Left kidney (tissue), 2 donors: ENCODE results near the gene MYCBPAP. TPM values are rescaled to one million over a fixed set of nuclear protein-coding genes. Genes with fewer than 3 reads are reported as not detected.
A peak's percentile ranks its signal among the peaks of the same experiment; 100 is the strongest.

Experiments used
- DNase-seq: peaks from one replicate; pipeline ENCODE4 v3.0.0-alpha.2; 2013
- polyA plus RNA-seq: library from polyadenylated mRNA; unstranded; fragments of 120-200 nt; gene quantifications from one replicate; pipeline ENCODE4 v1.2.1, GENCODE V29; 2013; ENCODE audit not compliant: insufficient read length

The MYCBPAP gene
- polyA plus RNA-seq, 1 donor, result 3.0 TPM

DNA sequence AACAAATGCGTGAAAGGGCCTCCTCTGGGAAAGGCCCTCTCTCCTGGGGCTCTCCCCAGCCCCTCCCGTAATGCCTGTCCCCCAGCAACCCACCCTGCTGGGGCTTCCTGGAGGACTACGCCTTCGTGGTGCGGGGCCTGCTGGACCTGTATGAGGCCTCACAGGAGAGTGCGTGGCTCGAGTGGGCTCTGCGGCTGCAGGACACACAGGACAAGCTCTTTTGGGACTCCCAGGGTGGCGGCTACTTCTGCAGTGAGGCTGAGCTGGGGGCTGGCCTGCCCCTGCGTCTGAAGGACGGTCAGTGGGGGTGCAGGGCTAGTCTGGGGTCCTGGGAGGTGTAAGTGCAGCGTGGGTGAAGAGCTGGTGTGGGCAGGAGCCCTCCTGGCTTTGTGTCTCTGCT lies 43.6 kb downstream of the MYCBPAP start:
- no peak for DNase-seq

DNA sequence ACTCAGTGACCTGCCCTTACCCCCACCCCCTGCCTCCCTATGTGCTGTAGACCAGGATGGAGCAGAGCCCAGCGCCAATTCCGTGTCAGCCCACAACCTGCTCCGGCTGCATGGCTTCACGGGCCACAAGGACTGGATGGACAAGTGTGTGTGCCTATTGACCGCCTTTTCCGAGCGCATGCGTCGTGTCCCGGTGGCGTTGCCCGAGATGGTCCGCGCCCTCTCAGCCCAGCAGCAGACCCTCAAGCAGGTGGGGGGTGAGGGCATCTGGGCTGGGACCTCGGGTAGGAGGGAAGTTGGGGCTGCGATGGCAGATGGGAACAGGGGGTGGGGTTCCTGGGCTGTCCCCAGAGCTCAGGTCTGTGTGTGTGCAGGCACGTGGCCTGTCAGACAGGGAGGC lies 46.0 kb downstream of the MYCBPAP start:
- DNase-seq, result no peak

DNA sequence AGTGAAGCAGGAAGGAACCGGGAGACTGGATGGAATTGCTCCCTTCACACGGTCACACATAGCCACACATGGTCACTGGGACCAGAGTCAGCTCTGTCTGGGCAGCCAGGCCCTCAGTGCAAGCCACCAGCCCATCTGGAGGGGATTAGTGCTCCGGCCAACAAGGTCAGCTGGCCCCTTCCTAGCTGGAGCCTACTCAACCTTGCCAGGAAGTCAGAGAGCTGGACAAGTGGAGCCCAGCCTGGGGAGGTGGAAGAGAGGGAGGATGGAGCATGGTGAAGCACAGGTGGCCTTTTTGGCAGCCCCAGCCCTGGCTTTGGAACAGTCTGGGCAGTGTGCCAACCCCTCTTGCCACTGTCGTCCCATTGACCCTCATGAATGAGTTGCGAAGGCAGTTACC lies 48.6 kb downstream of the MYCBPAP start:
- no peak for DNase-seq

DNA sequence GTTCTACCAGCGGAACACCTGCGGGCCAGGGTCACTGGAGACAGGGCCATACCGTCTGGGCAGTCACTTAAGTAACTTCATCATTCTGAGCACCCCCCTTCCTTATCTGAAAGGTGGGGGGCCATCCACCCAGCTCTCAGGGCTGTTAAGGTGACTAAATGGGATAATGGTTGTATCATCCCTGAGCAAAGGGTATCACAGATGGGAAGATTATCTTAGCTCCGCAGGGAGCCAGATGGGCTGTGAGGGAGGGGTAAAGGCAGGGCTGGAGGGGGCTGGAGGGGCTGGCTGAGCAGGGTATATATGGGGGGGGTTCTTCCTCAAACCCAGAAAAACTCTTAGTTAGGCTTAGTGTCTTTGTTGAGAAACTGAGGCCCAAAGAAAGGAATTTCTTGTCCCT lies 49.4 kb downstream of the MYCBPAP start:
- DNase-seq, result no peak

DNA sequence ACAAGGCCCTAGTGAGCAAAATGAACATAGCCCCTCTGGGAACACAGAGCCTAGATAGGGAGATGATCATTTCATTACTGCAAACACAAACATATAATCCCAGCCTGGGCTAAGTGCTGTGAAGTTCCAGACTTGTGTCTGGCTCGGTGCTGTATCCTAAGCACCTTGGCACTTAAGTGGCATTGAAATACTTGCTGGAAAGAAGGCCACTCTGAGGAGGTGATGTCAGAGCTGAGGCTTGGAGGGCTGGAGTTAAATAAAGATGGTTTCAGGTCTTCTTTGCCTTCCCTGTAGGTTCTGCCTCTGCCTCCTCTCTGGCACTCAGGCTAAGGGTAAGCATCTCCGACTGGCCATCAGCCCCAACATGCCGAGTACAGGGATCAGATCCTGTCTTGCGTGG lies 49.9 kb downstream of the MYCBPAP start:
- DNase-seq, result no peak

DNA sequence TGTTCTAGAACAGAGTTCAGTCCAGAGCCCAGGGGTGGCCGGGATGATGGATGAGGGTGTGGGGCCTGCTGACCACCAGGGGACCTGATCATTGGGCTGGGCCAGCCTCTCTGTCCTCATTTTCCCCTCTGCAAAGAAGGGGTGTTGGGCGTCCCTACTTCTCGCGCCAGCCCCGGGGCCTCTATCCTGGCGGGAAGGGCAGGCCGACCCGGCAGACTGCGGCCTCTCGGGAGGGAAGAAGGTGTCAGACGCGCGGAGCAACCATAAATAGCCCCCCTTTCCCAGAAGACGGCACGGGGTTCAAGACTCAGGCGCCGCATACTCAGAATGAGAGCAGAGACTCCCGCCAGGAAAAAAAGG lies 50.3 kb downstream of the MYCBPAP start:
- no peak for DNase-seq

DNA sequence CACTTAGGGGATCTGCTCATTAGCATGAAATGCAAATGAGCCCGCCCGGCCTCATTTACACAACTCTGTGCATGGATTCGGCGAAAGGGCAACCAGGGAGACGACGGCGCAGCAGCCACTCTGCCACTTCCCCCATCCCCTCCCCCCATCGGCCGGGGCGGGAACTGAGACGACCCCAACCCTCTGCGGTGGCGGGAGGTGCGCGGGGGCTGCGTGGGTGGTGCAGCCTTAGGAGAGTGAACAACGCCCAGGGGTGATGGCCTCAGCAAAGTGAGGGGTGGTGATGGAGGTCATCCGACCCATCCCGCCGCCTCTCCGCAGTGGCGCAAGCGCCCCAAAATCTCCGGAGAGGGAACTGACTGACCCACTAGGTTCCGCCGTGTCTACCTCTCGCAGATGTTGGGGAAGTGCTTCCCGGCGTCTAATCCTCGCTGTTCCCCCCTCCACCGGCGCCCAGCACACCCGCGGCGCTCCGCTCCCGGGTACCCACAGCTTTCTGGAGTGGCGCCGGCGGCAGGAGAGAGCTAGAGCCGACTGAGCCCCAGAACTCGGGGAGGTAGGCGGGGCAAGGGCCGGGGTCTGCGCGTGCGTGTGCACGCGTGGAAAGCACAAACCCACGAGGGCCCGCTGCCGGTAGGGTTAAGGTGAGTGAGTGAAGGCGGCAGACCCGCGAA lies 50.8 kb downstream of the MYCBPAP start:
- no peak for DNase-seq

DNA sequence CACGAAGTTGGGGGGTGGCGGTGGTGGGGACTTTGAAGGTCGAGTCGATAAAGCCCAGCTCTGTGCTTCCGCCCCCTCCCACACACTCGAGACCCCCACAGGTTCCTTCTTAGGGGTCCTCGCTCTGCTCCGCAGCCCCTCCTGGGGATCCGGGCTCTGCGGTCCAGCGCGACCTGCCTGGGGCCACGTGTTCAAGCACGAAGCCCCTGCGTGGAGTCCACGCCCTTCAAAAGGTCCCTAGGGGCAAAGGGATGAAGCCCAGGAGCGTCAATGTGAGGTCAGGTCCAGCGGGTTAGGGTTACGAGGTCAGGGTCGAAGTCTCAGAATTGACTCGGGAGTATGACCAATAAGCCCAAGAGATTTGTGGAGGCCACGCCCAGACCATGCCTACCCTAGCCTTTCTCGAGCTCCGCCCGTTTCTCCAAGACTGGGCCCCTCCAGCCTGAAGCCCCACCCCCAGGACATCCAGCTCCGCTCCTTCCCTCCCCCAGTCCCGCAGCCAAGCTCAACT lies 51.5 kb downstream of the MYCBPAP start:
- DNase-seq, result no peak

DNA sequence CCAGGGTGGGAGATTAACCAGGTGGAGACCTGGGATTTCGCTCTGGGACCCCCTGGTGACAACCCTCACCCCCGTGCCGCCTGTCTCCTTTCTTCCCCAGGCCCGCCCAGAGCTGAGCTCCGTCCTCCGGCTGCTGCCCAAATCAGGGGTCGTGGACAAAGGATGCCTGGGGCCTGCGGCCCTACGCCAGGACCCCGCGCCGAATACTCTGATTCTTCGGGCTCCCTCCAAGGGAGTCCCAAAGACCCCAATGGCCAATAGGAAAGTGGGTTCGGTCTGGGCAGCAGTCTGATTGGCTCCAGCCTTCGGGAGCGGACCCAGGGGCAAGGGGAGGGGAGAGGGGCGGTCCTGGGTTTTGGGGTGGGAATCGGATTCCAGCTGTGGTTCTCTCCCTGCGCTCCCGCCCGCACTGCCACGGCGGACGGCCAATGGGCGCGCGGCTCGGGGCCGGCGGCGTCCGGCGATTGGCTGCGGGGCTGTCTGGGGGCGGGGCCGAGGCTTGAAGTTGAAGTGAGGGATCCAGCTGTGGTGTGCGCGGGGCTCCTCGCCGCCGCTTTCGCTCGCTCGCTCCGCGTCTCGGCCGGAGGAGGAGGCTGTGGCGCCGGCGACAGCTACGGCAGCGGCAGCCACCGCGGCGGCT lies 52.1 kb downstream of the MYCBPAP start, which contains the start of gene CACNA1G:
CACNA1G (plus strand) TSS at position 531 of the 640 bp plus-strand sequence. CDS start 745 bp downstream, outside the sequence.
- peak; percentile 93 for DNase-seq

DNA sequence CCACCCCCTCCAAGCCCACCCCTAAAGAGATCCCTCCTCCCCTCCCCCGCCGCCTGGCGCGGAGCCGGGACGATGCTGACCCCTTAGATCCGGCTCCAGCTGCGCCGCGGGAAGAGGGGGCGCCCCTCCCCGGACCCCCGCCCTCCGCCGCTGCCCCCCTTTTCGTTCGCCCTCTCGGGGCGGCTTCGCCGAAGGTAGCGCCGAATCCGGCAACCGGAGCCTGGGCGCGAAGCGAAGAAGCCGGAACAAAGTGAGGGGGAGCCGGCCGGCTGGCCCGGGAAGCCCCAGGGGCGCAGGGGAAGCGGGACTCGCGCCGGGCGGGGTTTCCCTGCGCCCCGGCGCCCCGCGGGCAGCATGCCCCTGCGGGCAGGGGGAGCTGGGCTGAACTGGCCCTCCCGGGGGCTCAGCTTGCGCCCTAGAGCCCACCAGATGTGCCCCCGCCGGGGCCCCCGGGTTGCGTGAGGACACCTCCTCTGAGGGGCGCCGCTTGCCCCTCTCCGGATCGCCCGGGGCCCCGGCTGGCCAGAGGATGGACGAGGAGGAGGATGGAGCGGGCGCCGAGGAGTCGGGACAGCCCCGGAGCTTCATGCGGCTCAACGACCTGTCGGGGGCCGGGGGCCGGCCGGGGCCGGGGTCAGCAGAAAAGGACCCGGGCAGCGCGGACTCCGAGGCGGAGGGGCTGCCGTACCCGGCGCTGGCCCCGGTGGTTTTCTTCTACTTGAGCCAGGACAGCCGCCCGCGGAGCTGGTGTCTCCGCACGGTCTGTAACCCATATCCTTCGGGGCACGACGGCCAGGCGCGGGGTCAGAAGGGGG lies 52.9 kb downstream of the MYCBPAP start:
- no peak for DNase-seq

DNA sequence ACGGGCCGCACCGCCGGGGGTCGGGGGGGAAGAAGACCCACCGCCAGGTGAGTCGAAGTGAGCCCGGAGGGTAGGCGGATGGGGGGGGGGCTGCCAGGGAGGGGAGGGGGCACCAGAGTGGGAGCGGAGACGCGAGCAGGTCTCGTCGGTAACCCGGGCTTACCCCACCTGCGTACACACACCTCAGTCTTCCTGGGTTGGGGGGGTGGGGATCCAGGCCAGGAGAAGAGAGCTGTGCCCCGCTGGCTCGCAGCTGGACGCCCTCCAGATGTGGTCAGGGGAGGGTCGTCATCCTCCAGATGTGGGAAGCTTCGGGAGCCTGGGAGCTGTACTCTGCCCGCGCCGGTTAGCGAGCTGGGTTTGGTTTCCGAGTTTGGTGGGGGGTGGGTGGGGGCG lies 53.5 kb downstream of the MYCBPAP start:
- DNase-seq, result no peak

DNA sequence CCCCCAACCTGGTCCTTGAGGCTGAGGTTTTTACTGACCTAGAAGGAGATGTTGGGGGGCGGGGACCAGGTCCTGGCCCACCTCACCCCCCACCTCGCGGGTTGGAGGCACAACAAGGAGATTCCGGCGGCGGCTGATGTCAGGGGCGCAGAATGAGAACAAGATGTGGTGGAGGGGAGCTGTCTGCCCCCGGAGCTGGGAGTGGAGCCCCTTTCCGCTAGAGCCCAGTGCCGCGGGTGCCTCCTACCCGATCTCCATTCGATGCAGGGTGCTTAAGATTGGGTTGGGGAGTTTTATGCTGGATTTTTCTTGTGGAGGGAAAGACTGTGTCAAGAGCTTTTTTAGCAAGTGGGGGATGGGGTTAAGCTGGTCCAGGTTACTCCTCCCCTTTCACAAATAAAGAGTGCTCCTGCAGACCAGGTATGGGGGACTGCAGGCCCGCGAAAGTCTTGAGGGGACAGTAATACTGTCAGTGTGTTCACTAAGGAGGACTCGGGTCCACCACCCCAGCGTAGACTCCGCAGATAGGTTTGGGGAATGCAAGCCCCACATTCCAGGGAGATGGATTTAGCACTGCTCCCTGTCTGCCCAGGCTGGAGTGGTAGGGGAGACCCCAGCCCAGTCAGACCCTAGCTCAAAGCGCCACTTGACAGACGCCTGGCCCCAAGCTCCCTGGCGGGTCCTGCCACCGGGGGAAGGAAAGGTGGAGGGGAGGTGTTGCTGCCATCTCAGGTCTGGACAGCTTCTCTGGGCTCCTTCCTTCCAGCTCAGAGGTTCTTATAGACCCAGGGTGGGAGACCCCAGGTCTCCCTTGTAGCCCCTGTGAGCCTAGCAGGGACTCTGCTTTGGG lies 54.2 kb downstream of the MYCBPAP start:
- no peak for DNase-seq

DNA sequence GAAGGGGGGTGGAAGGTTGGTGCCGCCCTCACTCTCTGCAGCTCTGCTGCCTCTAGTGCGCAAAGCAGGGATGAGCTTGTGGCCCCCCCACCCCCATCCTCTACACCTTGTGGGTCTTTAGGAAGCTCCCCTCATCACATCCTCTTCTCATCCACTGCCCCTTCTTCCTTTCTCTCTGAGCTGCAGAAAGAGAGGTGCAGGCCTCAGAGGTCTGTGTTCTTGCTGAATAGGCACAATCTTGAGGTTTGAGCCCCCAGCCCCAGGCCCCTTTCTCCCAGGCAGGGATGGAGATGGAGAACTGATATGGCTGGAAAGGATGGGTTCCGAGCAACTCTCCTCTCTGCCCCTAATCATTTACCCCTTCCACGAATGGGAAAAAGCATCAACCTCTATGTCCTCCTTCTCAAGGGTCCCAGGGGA lies 54.9 kb downstream of the MYCBPAP start:
- DNase-seq, result no peak

DNA sequence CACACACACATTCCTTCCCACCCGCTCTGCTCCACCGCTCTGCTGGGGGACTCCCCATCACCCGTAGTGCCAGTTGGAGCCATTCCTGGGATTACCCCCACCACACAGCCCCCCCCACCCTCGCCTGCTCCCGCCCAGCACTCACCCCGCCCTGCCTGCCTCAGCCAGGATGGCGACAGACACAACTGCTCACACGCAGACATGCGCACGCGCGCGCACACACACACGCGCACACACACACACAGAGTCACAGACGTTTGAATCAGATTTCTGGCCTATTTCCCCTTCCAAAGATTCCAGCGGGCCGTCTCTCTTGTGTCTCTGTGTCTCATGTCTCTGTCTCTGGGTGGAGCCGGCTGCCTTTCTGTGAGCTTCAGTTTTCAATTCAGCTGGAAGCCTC lies 56.7 kb downstream of the MYCBPAP start:
- DNase-seq, result no peak

DNA sequence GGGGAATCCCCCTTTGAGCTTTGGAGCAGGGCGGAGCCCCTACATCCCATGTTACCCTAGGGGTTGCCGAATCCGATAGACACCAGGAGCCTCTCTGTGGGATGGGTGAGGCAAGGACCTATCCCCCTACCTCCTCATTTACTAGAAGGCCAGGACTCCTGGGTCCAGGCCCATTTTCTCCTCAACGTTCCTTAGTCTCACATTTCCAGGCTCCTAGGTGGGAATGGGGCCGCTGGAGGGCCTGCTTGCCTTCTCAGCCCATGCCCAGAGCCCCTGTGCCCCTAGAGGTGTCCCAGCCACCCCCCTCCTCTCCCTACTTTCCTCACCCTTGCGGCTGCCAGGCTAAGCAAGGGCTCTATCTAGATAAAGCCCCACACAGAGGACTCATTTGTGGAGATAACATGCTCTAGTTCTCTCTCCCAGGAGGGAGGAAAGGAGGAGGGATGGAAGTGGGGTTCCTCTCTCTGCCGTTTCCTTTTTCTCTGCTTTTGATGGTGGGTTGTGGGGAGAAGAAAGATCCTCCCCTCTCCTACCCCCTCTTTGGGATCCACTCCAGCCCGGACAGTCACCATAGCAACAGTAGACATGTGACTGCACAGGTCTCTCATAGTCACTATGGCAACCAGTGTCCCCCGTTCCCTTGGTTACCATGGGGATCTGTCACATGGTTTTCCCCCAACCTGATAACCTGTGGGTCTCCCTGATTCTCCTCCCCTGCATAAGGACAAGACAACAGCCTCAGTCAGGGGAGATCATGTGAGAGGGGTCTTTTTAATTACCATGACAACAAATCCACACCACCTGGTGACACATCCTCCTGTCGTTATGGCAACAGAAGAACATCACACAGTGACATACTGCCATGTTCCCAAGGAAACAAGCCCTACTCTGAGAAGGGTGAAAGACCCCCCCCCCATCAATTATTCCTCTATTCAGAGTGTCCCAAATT lies 57.4 kb downstream of the MYCBPAP start:
- no peak for DNase-seq

DNA sequence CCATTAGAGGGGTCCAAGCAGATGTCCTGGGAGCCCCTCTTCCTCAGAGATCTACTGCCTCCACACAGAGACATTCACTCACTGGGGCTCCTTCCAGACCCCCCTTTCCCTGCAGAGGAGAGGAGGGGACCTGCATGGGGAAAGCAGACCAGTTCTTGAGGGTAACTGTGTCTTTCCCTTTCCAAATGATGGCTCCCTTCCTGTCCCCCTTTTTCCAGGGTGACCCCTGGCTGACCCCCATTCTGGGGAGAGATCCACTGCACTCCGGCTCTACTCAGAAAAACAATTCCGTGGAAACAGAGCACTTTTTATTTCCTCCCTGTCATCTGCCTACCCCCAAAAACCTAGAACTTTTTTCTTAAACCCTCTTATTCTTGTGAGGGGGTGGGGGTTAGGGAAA lies 58.6 kb downstream of the MYCBPAP start:
- DNase-seq, result no peak

DNA sequence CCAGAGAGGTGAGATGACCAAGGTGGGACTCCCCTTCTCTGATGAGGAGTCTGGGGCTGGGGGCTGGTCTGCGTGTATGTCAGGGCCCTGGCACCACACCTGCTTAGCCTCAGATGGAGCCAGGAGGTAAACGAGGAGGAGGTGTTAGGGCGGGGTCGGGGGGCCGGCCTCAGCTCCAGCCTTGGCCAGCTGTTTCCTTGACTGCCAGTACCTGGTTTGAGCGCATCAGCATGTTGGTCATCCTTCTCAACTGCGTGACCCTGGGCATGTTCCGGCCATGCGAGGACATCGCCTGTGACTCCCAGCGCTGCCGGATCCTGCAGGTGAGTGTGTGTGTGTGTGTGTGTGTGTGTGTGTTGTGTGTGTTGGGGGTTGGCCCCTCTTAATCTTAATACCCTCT lies 60.4 kb downstream of the MYCBPAP start:
- no peak for DNase-seq

DNA sequence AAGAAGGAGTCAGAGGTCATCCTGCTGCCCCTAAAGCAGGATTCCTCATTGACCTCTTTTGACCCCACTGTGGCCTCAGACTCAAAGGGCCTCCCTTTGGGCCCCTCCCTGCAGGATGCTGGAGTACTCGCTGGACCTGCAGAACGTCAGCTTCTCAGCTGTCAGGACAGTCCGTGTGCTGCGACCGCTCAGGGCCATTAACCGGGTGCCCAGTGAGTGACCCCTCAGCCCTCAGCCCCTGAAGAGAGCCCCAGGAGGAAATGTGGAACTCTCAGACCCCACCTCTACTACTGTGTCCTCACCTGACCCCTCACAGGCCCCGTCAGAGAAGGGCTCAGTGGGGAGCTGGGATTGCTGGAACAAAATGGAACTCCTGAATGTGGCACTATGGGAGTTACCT lies 61.4 kb downstream of the MYCBPAP start:
- DNase-seq, result no peak

DNA sequence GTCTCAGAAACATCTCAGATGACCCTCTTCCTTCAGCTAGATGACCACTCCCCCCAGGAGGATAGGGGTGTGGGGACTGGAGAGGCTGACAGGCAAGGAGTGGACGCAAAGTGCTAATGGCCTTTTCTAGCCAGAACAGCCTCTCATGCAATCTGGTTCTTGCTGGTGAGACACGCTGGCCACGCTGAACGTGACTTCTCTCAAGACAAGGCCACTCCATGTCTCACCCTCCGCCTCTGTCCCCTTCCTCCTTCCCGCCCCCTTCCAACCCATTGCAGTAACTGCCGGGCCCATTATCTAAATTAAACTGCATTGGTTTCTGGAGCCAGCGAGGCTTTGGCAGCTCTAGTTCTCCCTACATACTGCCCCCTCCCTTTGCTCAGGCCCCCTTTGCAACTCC lies 61.8 kb downstream of the MYCBPAP start:
- DNase-seq, result no peak

DNA sequence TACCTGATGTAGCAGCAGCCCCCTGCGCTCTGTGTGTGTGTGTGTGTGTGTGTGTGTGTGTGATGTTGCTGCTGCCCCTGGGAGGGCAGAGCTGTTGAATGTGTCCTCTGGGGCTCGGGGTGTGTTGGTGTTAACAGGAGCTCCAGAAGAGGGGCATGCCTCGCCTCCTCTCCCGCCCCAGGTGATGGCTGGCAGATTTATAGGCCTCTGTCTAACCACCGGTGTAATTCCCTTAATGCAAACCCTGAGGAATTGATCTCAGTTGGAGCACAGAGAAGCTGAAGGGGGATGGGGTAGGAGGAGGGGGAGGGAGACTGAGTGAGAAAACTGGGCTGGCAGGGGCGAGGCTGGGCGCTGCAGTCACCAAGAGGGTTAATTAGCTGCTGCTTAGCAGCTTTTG lies 62.3 kb downstream of the MYCBPAP start:
- no peak for DNase-seq

DNA sequence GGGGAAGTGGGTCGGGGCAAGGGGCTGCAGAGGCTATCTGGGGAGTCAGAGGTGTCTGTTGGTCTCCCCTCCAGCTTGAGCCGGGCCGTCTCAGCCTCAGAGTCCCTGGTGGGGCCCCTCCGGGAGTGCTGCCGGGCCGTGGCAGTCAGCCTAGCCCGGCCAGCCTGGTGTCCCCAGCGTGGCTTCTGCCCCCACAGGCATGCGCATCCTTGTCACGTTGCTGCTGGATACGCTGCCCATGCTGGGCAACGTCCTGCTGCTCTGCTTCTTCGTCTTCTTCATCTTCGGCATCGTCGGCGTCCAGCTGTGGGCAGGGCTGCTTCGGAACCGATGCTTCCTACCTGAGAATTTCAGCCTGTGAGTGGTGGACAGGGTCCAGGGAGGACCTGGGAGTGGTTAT lies 63.4 kb downstream of the MYCBPAP start:
- no peak for DNase-seq
